ENCODE data around the gene CLCN5.

DNA sequence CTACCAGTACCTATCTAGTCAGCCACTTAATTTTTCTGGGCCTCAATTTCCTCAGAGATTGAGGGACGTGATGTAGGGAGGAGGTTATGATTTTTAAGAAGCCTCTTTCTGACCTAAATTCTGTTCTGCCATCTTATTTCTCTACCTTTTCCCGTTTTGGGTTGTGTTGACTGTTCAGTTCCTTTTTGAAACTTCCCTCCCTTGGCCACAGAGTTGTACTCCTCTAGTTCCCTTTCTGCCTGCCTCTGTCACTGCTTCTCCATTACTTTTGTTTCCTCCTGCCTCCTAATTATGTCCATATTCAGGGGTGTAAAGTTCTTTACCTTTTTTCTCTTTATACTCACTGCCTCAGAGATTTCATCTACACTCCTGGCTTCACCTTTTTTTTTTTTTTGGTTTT is 25.4 kb downstream of the CLCN5 start:
- TF ChIP-seq, protein P1, sequence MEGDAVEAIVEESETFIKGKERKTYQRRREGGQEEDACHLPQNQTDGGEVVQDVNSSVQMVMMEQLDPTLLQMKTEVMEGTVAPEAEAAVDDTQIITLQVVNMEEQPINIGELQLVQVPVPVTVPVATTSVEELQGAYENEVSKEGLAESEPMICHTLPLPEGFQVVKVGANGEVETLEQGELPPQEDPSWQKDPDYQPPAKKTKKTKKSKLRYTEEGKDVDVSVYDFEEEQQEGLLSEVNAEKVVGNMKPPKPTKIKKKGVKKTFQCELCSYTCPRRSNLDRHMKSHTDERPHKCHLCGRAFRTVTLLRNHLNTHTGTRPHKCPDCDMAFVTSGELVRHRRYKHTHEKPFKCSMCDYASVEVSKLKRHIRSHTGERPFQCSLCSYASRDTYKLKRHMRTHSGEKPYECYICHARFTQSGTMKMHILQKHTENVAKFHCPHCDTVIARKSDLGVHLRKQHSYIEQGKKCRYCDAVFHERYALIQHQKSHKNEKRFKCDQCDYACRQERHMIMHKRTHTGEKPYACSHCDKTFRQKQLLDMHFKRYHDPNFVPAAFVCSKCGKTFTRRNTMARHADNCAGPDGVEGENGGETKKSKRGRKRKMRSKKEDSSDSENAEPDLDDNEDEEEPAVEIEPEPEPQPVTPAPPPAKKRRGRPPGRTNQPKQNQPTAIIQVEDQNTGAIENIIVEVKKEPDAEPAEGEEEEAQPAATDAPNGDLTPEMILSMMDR (IDR thresholded peaks at IDR 0.05 in 4 of 5, conservative IDR thresholded peaks at IDR 0.05 in 1 of 5) = no peak
- no peak for TF ChIP-seq POLR2A (IDR thresholded peaks at IDR 0.05)

Data from gastrocnemius medialis (tissue), 4 donors.